Measurements from ENCODE around the gene FAM184A. TPM values are rescaled to one million over a fixed set of nuclear protein-coding genes. Genes with fewer than 3 reads are reported as not detected.
"Not testable (repeated sequence)": the region's sequence is repeated elsewhere in the genome, so short reads cannot be mapped to it uniquely, and the experiment has no call there.

The FAM184A gene
- total RNA-seq, 1 experiment from 2014 or later = 0.10 TPM

GRCh38 chr6:119108076-119108475, 29.6 kb upstream of the FAM184A start:
- in situ Hi-C loops (cut with HindIII; ENCODE audit: low pct_unique_long_range_greater_than_20kb, low sequenced_read_pairs) = no loop called here
- no peak for DNase-seq (ENCODE audit: low read depth)

DNA sequence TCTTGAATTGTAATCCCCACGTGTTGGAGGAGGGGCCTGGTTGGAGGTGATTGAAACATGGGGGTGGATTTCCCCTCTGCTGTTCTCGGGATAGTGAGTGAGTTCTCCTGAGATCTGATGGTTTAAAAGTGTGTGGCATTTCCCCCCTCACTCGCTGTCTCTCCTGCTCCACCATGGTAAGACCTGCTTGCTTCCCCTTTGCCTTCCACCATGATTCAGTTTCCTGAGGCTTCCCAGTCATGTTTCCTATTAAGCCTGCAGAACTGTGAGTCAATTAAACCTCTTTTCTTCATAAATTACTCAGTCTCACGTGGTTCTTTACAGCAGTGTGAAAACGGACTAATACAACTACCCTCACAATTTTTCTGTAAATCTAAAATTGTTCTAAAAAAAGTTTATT, 26.8 kb upstream of the FAM184A start:
- in situ Hi-C loops (cut with HindIII; ENCODE audit: low pct_unique_long_range_greater_than_20kb, low sequenced_read_pairs) = no loop called here
- no peak for DNase-seq (ENCODE audit: low read depth)

DNA sequence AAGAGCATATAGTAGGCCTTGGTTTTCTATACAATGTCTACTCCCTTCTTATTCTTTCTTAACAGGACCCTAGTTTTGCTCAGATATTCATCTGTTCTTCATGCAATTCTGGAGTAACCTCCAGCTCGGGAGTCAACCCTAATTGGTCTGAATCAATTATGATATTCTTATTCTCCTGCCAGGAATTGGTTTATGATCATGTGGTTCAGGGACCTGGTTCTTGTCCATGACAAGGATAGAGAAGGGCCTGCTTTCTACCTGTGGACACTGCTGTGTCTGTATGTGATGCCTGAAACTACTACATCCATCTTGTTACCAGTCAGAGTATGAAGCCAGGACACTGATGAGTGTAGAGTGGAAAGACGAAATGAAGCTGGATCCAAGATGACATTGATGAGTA, 24.4 kb upstream of the FAM184A start:
- DNase-seq (ENCODE audit: low read depth) = no peak
- in situ Hi-C loops (cut with HindIII; ENCODE audit: low pct_unique_long_range_greater_than_20kb, low sequenced_read_pairs) = no loop called here

GRCh38 chr6:119100115-119100514, 21.7 kb upstream of the FAM184A start:
- DNase-seq (ENCODE audit: low read depth) = no peak

DNA sequence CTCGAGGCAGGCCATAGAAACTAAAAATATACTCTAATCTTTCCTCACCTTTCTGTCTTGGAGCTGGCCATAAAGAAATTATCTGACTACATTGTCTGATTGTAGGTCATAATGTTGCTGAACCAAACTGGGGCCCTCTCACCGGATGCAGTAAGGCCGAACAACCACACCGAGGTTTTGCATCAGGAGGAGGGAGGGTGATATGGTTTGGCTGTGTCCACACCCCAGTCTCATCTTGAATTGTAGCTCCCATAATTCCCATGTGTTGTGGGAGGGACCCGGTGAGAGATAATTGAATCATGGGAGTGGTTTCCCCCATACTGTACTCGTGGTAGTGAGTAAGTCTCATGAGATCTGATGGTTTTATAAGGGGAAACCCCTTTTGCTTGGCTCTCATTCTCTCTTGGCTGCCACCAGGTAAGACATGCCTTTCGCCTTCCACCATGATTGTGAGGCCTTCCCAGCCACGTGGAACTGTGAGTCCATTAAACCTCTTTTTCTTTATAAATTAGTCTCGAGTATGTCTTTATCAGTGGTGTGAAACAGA, 19.4 kb upstream of the FAM184A start:
- in situ Hi-C loops (cut with HindIII; ENCODE audit: low pct_unique_long_range_greater_than_20kb, low sequenced_read_pairs); DNase-seq (ENCODE audit: low read depth): not testable (repeated sequence)

More at GRCh38 chr6:119100115-119100514, 21.7 kb upstream of the FAM184A start:
- in situ Hi-C loops (cut with HindIII; ENCODE audit: low pct_unique_long_range_greater_than_20kb, low sequenced_read_pairs) = no loop called here

DNA sequence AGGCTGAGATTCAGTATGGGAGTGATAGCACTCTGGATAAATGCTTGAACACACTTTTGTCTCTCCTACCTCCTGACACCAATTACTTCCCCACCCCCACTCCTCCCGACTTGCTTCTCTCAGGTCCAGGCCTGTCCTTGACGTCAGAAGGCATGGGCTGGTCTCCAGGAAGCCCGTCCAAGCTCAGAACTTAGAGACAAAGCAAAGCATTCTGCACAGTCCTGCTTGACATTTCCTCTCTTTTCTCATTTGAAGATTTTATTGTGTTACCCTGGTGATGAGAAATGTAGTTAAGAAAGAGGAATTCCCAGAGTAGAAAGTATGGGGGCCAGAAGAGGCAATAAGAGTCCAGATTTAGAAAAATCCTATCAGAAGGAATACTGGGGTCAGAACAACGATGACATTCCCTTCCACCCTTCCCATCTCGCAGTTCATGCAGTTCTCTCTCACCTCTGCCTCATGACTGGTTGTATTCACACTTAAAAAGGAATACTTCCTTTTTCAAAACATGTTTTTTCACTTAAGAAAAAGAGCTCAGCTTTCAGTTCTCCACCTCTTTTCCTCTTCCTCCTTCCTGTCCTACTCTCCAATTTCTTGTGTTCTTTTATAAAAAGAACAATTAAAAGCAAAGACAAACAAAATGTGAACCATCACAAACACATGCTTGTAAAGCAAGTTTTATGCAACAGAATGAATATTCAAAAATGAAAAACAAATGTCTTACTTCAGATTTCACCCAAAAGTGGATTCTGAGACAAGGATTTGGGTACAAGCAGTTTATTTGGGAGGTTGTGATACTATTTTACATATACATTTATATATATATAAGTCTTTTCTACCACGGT, 18.5 kb upstream of the FAM184A start:
- DNase-seq (ENCODE audit: low read depth) = no peak
- in situ Hi-C loops (cut with HindIII; ENCODE audit: low pct_unique_long_range_greater_than_20kb, low sequenced_read_pairs) = no loop called here

DNA sequence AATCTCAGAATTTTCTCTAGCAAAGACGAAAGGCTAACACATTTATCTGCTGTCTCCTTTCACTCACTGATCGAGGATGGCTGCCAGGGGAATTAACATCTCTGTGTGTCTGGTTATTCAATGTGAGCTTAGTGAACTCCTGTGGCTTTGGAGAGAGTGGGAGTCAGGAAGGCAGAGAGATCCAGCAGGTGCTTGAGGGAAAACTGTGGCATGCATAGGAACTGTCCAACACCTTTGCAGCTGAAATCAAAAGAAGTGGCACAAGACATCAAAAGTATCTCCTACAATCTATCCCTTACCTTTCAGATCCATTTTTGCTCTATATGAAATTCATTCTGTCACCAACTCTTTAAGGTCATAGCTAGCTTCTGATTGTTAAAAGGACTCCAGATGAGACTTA, 11.8 kb upstream of the FAM184A start:
- no peak for DNase-seq (ENCODE audit: low read depth)
- in situ Hi-C loops (cut with HindIII; ENCODE audit: low pct_unique_long_range_greater_than_20kb, low sequenced_read_pairs) = no loop called here

DNA sequence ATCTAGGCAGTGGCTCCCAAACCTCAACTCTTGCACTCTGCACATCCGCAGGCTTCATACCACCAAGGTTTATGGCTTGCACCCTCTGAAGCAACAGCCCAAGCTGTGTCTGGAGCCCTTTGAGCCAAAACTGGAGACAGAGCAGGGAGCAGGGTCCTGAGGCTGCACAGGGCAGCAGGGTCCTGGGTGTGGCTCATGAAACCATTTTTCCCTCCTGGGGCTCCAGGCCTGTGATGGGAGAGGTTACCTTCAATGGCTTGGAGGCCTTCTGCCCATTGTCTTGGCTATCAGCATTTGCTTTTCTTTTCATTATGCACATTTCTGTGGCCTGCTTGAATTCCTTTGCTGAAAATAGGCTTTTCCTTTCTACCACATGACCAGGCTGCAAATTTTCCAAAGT, 6.3 kb upstream of the FAM184A start:
- in situ Hi-C loops (cut with HindIII; ENCODE audit: low pct_unique_long_range_greater_than_20kb, low sequenced_read_pairs) = no loop called here
- no peak for DNase-seq (ENCODE audit: low read depth)

DNA sequence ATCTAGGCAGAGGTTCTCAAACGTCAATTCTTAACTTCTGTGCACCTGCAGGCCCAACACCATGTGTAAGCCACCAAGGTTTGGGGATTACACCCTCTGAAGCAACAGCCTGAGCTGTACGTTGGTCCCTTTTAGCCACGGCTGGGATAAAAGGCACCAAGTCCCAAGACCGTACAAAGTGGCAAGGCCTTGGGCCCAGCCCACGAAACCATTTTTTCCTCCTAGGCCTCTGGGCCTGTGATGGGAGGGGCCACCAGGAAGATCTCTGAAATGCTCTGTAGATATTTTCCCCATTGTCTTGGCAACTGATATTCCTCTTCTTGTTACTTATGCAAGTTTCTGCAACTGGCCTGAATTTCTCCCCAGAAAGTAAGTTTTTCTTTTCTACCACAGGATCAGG, 4.5 kb upstream of the FAM184A start:
- DNase-seq (ENCODE audit: low read depth) = no peak
- in situ Hi-C loops (cut with HindIII; ENCODE audit: low pct_unique_long_range_greater_than_20kb, low sequenced_read_pairs) = no loop called here

DNA sequence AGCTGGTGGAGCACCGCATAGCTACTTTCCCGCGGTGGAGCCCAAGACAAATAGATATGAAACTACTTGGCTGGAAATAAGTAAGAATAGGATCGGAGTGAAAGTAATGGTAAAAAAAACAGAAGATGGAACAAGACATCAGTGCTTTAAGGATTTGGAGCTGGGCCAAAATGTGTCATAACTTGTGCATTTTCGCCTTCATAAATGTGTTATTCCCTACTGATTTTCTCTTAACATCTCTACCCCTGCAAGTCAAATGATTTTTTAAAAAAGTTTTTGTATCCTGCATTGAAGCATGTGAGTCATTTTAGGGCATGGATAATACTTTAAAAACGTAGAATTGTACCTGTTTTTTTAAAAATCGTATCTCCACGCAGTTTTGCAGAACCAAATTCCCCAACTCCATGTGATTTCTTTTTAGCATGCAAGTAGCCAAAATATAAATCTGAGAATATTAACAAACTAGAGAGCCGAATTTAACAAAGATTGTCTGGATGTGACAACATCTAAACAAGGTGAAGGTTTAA, 882 bp upstream of the FAM184A start:
- DNase-seq (ENCODE audit: low read depth) = no peak
- in situ Hi-C loops (cut with HindIII; ENCODE audit: low pct_unique_long_range_greater_than_20kb, low sequenced_read_pairs) = no loop called here

DNA sequence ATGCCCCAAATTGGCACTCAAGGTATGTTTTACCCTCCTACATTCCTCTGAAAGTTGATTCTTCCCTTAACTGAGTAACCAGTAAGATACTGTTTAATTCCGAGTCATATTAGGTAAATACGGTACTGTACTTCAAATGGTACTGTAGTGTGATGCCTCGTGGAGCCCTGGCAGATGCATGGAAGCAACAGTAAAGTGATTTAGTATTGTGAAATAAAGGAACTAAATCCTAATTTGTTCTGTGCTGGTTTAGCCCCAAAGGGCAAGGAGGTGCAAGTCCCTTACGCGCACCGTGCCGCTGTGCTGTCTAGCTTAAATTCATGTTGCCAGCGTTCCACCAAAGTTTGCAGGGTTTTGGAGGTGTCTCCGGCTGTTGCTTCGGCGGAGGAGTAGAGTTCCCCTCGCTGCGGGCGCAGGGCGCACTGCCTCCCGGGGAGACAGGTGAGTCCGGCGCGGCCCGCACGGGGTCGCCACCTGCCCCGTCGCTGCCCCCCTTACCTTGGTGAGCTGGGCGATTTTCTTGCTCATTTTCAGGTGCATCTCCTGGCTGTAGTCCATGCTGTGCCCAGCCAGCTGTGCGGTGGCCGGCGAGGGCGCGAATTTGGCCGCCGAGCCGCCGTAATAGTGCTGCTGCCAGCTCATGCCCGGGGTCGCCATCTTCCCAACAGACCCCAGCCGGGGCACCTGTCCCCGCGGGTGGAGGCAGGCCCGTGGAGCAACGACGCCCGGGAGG, 655 bp downstream of the FAM184A start:
- in situ Hi-C loops (cut with HindIII; ENCODE audit: low pct_unique_long_range_greater_than_20kb, low sequenced_read_pairs) = no loop called here
- DNase-seq (ENCODE audit: low read depth) = no peak

DNA sequence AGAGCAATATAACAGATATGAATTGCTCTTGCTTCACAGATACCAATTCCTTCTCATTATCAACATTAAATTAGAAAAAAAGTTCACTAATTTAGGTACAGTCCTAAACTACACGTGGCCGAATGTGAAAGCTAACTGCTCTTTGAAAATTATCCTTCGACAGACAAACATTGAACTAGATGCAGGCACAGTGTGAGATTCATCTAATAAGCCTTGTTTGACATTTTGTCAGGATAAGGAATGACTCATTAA, 1.1 kb downstream of the FAM184A start:
- no peak for DNase-seq (ENCODE audit: low read depth)
- in situ Hi-C loops (cut with HindIII; ENCODE audit: low pct_unique_long_range_greater_than_20kb, low sequenced_read_pairs) = no loop called here

- in situ Hi-C loops (cut with HindIII; ENCODE audit: low pct_unique_long_range_greater_than_20kb, low sequenced_read_pairs) = no loop called here
- DNase-seq (ENCODE audit: low read depth) = no peak
These were observed 1.7 kb downstream of the FAM184A start for GRCh38 chr6:119076576-119077390.

GRCh38 chr6:119076173-119076572, 2.3 kb downstream of the FAM184A start:
- in situ Hi-C loops (cut with HindIII; ENCODE audit: low pct_unique_long_range_greater_than_20kb, low sequenced_read_pairs) = no loop called here
- no peak for DNase-seq (ENCODE audit: low read depth)

DNA sequence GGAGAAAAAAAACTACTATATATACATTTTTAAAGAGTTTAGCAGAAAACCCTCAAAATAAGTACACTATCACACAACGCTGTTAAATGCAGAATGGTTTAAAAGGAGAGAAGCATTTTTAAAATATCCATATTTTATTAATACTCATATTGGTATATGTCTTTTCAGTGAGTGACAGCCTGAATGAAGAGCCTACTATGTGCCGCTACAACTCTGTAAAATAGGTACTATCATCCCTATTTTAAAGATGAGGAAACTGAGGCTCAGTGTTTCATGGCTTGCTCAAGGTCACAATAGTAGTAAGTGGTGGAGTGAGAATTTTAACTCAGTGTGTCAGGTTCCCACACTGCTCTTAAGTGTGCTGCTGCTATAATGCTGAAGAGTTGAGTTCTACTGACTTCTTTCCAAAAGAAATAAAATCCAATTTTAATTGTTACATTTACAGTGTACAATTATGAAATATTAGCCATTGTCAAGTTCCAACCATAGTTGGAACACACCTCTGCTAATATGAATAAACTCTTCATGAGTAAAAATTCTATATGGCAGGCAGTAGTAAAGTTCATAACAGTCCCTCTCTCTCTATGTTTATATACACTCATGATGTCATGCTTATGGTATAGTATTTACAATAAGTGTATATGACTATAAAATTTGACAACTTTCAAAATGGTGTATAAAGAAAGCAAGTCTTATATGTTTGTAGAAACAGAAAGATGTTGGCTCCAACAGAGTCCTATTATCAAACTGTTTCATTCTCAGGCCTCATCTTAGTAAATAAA, 3.1 kb downstream of the FAM184A start:
- in situ Hi-C loops (cut with HindIII; ENCODE audit: low pct_unique_long_range_greater_than_20kb, low sequenced_read_pairs) = no loop called here
- DNase-seq (ENCODE audit: low read depth) = no peak

- in situ Hi-C loops (cut with HindIII; ENCODE audit: low pct_unique_long_range_greater_than_20kb, low sequenced_read_pairs) = no loop called here
- DNase-seq (ENCODE audit: low read depth) = no peak
These were observed 5.0 kb downstream of the FAM184A start for GRCh38 chr6:119073307-119074051.

DNA sequence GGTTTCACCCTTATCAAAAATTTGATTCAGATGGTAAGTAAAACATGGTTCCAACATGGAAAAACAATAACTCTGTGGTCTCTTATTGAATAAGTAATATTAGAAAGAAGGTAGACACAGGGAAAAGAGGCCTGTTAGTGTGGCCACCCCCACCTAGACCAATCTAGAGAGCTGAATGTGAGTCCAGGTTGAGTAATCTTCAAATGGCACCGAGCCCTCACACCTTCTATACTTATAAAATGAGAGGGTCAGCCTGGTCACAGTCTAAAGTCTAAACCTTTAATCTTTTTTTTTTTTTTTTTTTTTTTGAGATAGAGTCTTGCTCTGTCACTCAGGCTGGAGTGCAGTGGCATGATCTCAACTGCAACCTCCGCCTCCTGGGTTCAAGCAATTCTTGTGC, 6.9 kb downstream of the FAM184A start:
- no peak for DNase-seq (ENCODE audit: low read depth)
- in situ Hi-C loops (cut with HindIII; ENCODE audit: low pct_unique_long_range_greater_than_20kb, low sequenced_read_pairs) = no loop called here
